Brain microvascular endothelial cell (primary cell): Measurements from ENCODE around the gene SLN.

Experiments used
- DNase-seq: peaks from one replicate; pipeline ENCODE4 v3.0.0-alpha.2; 2020
- H3K27ac ChIP-seq: fragments of 250-450 bp; sonication (Bioruptor Pico); 2 replicates; pipeline ENCODE4 v1.5.1; 2020; ENCODE audit warnings: mild to moderate bottlenecking, moderate library complexity
- H3K27me3 ChIP-seq: fragments of 250-450 bp; sonication (Bioruptor Pico); replicated peaks from 2 replicates; pipeline ENCODE4 v1.5.1; 2020; ENCODE audit warnings: mild to moderate bottlenecking
- H3K36me3 ChIP-seq: fragments of 250-450 bp; sonication (Bioruptor Pico); replicated peaks from 2 replicates; pipeline ENCODE4 v1.5.1; 2020; ENCODE audit warnings: mild to moderate bottlenecking
- H3K4me3 ChIP-seq: 2 replicates; pipeline ENCODE4 v1.5.1; 2011; ENCODE audit warnings: low read depth, mild to moderate bottlenecking, control low read depth, low read length, moderate library complexity
- in situ Hi-C: cut with HindIII; loops from 2 replicates; pipeline ENCODE4 v1.10.0; 2017; ENCODE audit warnings: low sequenced_read_pairs, low pct_ligation_motif_present
- TF ChIP-seq, protein P1 (sequence below): IDR thresholded peaks from 2 replicates; pipeline ENCODE4 v1.5.1; 2011; ENCODE audit warnings: low read depth, mild to moderate bottlenecking, moderate library complexity, low read length, control low read depth, inconsistent platforms; ENCODE audit errors: missing control alignments

Gene SLN

DNA sequence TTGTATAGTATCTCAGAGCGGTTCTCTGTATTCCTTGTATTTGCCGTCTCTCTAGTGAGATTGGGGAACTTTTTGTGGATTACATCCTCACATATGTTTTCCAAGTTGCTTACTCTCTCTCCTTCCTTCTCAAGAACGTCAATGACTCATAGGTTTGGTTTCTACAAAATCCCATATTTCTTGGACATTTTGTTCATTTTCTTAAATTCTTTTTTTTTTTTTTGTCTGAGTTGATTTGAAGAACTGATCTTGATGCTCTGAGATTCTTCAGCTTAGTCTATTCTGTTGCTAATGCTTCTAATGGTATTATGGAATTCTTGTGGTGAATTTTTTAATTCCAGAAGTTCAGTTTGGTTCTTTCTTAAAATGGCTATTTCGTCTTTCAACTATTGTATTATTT is 28.4 kb upstream of the SLN start:
- no peak overlapping the region for H3K27ac ChIP-seq
- in situ Hi-C loops = no loop called here
- TF ChIP-seq, protein P1, sequence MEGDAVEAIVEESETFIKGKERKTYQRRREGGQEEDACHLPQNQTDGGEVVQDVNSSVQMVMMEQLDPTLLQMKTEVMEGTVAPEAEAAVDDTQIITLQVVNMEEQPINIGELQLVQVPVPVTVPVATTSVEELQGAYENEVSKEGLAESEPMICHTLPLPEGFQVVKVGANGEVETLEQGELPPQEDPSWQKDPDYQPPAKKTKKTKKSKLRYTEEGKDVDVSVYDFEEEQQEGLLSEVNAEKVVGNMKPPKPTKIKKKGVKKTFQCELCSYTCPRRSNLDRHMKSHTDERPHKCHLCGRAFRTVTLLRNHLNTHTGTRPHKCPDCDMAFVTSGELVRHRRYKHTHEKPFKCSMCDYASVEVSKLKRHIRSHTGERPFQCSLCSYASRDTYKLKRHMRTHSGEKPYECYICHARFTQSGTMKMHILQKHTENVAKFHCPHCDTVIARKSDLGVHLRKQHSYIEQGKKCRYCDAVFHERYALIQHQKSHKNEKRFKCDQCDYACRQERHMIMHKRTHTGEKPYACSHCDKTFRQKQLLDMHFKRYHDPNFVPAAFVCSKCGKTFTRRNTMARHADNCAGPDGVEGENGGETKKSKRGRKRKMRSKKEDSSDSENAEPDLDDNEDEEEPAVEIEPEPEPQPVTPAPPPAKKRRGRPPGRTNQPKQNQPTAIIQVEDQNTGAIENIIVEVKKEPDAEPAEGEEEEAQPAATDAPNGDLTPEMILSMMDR = no peak
- no peaks in the 10 kb centered on the region for H3K36me3 ChIP-seq
- DNase-seq = no peak
- no peak overlapping the region for H3K4me3 ChIP-seq
- no peaks in the 10 kb centered on the region for H3K27me3 ChIP-seq

DNA sequence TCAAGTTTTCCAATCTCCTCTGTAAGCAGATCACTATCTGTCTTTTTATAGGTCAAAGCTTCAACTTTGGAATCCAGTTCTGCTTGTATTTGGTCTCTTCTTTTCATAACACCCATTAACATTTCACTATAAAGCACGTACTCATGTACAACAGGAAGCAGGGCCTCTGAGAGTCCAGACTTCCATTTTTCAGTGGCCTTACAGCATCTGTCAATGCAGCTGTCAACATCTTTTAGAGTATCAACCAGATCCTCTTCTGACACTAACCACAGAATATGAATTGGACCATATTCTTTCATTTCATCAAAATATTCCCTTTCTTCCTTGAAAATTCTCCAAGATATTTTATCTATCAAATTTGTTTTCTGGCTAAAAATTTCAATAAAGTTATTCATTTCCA is 24.7 kb upstream of the SLN start:
- Histone ChIP-seq H3K27ac (no peak overlapping the region), H3K36me3 (no peaks in the 10 kb centered on the region), H3K27me3 (no peaks in the 10 kb centered on the region), H3K4me3 (no peak overlapping the region)
- DNase-seq = no peak
- in situ Hi-C loops = no loop called here
- TF ChIP-seq, protein P1 = no peak

DNA sequence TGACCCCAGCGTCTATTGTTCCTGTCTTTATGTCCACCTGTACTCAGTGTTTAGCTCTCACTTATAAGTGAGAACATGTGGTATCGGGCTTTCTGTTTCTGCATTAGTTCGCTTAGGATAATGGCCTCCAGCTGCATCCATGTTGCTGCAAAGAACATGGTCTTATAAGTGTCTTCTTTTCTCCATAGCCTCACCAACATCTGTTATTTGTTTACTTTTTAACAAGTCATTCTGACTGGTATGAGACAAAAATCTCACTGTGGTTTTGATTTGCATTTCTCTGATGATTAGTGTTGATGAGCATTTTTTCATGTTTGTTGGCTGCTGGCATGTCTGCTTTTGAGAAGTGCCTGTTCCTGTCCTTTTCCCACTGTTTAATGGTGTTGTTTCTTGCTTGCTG is 21.7 kb upstream of the SLN start:
- H3K27ac ChIP-seq = no peak overlapping the region
- H3K4me3 ChIP-seq = no peak overlapping the region
- DNase-seq = no peak
- in situ Hi-C loops = no loop called here
- H3K36me3 ChIP-seq = no peaks in the 10 kb centered on the region
- no peaks in the 10 kb centered on the region for H3K27me3 ChIP-seq
- TF ChIP-seq, protein P1 = no peak

DNA sequence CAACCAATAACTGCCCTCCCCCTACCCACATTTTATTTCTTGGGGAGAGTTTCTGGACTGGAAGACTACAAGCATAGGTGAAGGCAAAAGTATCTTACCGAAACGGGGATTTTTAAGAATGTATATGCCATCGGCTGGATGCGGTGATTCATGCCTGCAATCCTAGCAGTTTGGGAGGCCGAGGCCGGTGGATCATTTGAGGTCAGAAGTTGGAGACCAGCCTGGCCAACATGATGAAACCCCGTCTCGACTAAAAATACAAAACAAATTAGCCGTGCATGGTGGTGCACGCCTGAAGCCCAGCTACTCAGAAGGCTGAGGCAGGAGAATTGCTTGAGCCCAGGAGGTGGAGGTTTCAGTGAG is 20.8 kb upstream of the SLN start:
- in situ Hi-C loops = no loop called here
- DNase-seq = no peak
- TF ChIP-seq, protein P1 = no peak
- Histone ChIP-seq H3K27me3 (no peaks in the 10 kb centered on the region), H3K36me3 (no peaks in the 10 kb centered on the region), H3K4me3 (no peak overlapping the region), H3K27ac (no peak overlapping the region)

DNA sequence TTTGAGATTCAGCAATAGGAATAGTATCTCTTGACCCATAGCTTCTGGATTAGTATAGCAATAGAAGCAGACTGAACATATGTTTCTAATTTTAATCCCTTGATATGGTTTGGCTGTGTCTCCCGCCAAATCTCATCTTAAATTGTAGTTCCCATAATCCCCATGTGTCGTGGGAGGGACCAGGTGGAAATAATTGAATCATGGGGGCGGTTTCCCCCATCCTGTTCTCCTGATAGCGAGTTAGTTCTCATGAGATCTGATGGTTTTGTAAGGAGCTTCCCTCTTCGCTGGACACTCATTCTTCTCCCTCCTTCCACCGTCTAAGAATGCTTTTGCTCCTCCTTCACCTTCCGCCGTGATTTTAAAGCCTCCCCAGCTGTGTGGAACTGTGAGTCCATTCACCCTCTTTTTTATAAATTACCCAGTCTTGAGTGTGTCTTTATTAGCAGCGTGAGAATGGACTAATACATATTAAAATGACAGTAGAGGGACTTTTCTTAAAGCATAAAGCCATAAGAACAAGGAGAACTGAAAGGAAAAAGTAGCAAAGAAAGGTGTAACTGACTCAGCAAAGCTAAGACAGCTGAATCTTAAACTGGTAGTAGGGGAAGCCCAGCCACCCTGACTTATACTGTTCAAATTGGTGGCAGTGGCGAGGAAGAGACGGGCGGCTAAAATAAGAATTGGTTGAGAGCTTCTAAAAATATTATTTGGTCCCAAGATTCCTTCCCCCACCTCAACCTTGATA is 20.3 kb upstream of the SLN start:
- no peak overlapping the region for H3K27ac ChIP-seq
- no peak for DNase-seq
- H3K4me3 ChIP-seq = no peak overlapping the region
- in situ Hi-C loops = no loop called here
- TF ChIP-seq, protein P1 = no peak
- H3K36me3 ChIP-seq = no peaks in the 10 kb centered on the region
- no peaks in the 10 kb centered on the region for H3K27me3 ChIP-seq

DNA sequence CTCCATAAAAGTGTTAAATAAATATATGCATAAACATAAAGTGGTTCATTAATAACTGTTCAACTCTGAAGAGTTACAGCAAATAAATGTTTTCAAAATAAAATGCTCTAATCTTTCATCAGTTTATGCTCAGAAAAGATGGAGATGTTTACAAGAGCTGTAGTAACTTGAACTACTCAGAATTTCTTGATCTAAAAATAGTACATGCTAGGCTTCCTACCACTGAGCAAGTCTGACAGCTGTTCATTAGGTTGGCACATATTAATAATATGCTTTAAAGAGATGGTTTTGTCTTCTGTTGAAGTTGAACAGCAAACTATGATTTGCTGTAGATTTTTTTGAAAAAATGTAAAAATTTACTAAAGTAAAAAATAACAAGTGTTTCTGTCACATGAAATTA is 10.8 kb upstream of the SLN start:
- DNase-seq = no peak
- no peak overlapping the region for H3K27ac ChIP-seq
- TF ChIP-seq, protein P1 = no peak
- no peak overlapping the region for H3K4me3 ChIP-seq
- in situ Hi-C loops = no loop called here
- H3K27me3 ChIP-seq = no peaks in the 10 kb centered on the region
- H3K36me3 ChIP-seq = no peaks in the 10 kb centered on the region
